ENCODE measurements around the gene TMEM213.
A peak's percentile ranks its signal among the peaks of the same experiment; 100 is the strongest.

Gene TMEM213

DNA sequence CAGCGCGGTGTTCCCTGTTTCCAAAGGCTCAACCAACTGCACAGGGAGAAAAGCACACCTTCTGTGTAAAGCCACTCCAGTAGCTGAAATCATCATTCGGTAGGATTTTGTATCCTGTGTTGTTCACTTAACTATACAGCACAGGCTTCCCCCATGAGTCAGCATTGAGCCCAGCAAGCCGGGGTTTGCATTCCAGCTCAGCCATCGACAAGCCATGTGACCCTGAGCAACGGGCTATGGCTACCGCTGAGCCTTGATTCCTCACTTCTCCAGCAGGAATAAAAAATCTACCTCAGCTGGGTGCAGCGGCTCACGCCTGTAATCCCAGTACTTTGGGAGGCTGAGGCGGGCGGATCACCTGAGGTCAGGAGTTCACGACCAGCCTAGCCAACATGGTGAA, 44.3 kb downstream of the TMEM213 start:
- no peak for DNase-seq (ENCODE audit: low read depth)

DNA sequence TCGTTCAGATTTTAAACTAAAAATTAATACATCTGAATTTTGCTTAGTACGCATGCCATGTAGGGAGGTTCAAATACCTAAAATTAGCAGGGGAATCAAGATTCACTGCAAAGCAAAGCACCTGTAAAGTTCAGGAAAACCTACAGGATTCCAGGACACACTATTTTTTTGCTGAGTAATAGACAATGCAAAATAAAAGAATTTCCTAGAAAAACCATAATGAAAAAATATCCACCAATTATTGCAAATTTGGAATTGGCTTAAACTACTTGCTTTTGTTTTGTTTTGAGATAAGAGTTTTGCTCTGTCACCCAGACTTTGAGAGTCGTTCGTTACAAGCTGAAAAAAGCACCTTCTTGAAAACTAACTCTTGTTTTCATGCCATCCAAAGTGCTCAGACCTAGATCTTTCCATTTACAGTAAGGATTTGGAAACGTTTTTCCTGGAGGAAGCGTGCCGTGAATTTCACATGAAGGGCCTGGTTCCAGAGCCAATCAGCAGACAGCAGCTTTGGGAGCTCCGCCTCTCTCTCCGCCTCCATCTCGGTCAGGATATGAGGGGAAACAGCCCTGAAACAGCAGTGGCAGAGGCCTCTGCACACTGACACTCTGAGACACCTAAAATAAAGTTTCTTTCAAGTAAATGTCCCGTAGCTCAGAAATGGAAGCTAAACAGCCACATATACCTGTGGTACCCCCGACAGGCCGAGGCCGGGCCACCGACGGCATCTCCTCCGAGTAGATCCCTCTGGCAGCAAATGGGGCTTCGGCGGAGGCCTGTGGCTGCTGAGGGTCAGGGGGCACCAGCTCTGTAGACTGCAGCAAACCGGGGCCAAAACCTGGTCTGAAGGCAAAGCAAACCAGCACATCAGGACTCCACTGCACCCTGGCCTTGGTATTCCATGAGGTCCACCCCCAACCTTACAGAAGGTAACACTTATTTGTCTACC, 46.1 kb downstream of the TMEM213 start:
- DNase-seq (ENCODE audit: low read depth): no peak

DNA sequence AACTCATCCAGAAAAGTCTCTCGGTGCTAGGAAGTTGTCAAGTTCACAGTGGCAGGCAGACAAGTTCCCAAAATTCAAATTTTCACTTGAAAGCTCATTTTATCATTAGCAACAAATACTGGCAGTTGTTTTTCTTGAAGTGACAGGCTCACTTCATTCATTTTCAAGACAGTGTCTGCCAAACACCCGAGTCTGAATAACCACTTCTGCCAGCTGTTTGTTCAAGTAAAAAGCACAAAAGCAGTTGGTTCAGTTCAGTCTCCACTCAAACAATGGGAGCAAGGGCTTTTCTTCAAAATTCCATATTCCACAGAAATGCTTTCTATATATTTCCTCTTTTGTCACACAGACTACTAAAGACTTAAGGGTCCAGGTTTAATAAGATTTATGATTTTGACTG, 47.9 kb downstream of the TMEM213 start:
- DNase-seq (ENCODE audit: low read depth): no peak

DNA sequence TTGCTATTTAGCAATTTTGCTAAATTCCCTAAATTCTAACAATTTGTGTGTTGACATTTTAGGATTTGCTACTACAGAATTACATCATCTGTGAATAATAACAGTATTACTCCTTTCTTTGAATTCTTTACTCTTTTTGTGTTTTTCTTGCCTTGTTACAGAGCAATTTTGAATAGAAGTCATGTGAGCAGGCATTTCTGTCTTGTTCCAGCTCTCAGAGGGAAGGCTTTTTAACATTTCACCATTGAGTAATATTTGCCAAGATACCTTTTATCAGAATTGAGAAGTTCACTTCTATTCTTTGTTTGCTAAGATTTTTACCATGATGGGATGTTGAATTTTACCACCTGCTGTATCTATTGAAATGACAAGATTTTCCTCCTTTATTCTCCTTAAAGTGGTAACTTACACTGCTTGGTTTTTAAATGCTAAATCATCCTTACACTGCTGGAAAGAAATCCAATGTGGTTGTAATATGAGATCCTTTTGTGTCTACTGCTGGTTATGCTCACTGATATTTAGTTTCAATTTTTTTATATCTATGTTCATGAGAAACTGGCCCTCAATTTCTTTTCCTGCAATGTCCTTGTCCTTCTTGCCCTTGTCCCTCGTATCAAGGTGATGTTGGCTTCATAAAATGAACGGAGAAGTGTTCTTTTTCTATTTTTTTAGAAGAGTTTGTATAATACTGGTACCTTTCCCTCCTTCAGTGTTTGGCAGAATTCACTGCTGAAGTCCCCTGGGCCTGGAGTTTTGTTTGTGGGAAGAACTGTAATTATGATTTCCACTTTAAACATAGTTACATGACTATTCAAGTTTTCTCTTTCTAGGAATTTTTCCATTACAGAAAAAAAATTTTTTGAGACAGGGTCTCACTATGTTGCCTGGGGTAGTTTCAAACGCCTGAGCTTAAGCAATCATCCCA, 50.5 kb downstream of the TMEM213 start:
- DNase-seq (ENCODE audit: low read depth): no peak

DNA sequence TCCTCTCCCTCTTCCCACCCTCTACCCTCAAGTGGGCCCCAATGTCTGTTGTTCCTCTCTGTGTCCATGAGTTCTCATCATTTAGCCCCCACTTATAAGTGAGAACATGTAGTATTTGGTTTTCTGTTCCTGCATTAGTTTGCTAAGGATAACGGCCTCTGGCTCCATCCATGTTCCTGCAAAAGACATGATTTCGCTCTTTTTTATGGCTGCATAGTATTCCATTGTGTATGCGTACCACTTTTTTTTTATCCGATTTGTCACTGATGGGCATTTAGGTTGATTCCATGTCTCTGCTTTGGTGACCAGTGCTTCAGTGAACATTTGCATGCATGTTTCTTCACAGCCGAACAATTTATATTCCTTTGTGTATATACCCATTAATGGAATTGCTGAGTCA, 51.9 kb downstream of the TMEM213 start:
- DNase-seq (ENCODE audit: low read depth): no peak

DNA sequence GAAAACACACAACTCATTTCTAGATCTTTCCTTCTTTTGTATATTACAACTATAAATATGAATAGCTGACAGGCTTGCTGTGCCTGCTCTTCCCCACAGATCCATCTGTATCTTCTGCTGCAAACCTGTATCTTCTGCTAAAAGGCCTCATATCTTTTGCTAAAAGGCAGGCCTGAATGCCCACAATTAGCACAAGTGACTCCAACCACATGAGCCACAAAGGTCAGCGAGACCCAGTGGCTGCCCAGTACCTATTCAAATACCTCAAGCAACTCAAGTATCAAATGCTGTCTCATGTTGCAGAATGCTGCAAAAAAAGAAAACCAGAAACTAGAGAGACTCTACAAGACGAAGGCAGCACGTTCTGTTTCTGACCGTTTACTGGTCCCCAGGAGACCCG, 54.7 kb downstream of the TMEM213 start:
- DNase-seq (ENCODE audit: low read depth): no peak

DNA sequence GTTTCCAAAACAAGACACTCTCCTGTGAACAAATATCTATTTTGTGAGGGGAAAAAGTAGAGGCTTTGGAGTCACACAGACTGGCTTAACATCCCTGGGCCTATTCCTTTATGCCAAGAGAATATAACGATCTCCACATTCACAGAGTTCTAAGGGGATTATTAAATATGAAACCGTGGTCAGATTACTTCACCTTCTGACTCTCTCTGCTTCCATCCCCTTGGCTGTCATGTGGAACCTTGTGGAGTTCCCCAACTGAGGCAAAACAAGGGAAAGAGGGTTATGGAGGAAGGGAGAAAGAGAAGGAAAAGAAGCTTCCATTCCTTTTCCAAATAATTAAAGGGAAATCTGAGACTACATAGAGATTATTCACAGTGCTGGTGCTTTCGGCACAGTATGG, 55.7 kb downstream of the TMEM213 start:
- no peak for DNase-seq (ENCODE audit: low read depth)

DNA sequence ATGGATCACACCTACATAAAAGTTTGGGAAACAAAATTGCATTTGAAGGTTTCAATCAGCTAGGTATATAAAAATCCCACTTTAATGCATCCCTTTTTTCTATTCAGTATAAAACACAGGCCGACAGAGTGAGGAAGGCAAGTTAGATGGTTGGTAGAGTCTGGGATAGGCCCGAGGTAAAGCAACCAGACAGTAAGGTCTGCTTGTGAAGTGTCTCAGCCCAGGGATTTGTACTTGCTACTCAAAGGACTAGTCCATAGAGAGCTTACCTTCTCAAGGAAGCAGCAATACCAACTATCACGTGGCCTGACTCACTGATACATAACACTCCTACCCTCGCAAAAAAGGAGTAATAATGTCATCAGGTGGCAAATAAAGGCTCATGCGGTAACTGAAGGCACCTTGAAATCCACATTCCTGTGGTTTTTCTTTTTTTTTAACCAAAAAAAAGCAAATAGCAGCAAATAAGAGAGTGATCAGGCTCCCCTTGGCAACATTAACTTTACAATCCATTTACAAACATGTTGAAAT, 56.4 kb downstream of the TMEM213 start:
- DNase-seq (ENCODE audit: low read depth): no peak

DNA sequence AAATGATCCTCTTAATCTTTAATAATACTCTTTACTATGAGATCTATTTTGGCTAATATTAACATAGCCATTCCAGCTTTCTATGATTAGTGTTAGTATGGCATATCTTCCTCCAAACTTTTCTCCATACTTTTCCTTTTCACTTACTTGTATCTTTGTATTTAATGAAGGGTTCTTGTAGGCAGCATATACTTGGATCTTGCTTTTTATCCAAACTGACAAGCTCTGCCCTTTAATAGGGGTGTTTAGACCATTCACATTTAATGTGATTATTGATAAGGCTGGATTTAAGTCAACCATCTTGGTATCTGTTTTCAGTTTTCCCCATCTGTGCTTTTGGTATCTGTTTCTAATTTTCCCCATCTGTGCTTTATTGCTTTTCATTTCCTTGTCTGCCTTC, 59.9 kb downstream of the TMEM213 start:
- no peak for DNase-seq (ENCODE audit: low read depth)

DNA sequence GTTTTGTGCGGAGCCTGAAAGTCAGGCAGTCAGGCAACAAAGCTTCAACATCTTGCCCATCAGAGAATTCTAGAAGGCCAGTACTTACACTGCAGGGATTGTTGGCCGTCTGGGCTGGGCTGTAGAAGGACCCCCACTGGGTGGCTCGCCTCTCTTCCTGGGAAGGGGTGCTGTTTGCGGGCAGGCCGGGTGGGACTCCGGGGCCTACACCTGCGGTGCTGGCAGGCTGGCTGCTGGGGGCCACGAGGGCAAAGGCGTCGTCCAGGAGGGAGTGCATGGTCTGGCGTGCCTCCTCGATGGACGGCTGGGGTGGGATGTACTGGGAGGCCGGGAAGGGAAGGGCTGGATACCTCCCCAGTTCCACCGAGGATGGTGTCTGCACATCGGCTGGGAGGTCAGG, 63.3 kb downstream of the TMEM213 start:
- no peak for DNase-seq (ENCODE audit: low read depth)

DNA sequence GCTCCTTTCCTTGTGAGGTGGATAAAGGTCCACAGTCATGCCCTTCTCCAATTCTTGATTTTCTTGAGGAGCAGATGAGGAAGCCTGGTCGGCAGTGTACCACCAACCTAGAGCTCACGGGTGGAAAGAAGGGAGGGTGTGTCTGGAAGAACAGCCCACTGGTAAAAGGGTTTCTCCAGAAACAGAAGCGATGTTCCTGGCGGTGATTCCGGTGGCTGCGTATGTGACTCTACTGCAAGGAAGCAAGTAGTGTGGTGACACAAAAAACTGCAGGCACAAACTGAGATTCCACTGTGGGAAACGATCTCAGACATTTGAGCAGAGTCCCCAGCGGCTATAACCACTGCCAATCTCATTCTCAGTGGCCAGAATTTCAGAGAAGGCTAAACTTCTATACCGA, 66.1 kb downstream of the TMEM213 start:
- no peak for DNase-seq (ENCODE audit: low read depth)

DNA sequence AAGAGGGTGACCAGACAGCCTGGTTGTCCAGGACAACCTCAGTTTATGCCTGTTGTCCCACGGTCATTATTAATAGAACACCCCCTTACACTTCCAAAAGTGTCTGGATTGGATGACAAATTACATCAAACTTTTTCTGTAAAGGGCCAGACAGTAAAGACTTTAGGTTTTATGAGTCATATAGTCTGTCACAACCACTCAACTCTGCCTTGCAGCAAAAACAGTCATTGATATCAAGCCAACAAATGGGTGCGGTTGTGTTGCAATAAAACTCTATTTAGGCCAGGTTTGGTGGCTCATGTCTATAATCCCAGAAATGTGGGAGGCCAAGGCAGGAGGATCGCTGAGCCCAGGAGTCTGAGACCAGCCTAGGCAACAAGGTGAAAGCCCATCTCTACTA, 66.9 kb downstream of the TMEM213 start:
- no peak for DNase-seq (ENCODE audit: low read depth)

DNA sequence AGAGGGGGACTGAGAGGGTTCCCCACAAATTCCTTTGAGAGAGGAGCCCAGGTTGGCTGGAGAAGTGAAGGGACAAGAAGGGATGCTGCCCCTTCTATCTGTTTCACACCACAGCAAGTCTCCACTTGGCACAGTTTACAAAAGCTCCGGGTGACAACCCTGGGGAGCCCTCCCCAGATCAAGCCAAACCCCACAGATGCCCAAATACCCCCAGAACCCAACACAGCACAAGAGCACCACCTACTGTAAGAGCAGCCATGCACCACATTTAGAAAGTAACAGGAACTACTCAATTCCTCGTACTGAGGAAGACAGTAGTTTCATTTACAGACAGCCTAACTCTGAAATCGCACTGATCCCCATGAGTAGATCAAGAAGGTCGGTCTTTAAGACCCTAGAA, 68.0 kb downstream of the TMEM213 start:
- no peak for DNase-seq (ENCODE audit: low read depth)

DNA sequence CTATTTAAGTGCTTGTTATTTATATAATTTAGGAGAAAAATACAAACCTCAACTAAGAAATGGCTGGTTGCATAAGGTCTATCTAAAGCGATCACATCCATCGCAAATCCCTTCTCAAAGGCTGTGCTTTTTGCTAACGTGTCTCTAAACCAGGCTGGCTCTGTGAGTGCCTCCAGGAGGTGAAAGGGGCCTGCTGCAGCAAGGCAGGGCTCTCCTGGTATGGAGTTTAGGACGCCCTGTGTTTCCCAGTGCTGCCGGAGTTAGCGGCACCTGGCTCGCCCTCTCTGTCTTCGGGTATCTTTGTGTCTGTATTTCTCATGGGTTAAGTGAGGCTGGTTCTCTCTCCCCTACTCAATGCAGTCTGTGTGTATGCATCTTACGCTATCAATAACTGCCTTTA, 68.6 kb downstream of the TMEM213 start:
- no peak for DNase-seq (ENCODE audit: low read depth)

DNA sequence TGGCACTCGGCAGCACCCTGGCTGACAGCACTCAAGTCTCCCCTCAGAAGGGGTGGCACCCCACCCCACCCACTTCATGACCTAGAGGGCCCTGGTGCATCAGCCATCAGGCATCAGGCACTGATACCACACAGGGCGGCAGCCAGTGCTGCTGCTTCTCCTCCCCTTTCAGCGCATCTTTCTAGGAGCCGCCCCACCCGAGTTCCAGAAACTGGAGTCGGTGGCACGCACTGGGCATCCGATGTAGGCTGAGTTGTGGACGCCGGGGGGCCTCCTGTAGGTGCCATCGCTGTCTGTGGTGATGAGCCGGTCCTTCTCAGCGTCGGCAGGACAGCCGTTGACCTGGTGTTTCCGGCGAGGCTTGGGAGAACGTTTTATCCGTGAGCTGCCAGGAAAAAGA, 70.0 kb downstream of the TMEM213 start:
- no peak for DNase-seq (ENCODE audit: low read depth)

DNA sequence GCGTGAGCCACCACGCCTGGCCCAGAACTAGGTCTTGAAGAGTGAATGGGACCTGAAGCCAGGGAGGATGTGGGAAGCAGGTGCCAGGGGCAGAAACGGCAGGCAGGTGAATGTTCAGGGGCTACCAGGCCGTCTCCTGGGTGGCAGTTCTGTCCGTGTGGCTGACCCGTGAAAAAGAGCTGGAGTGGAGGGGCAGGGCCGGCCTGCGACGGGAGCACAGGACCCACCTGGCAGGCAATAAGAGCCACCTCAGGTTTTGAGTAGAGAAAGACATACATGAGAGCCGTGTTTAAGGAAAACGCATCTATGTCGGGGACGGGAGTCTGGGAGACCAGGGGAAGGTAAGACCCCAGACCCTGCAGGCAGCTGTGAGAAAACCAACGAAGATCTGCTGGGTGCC, 70.9 kb downstream of the TMEM213 start:
- no peak for DNase-seq (ENCODE audit: low read depth)

DNA sequence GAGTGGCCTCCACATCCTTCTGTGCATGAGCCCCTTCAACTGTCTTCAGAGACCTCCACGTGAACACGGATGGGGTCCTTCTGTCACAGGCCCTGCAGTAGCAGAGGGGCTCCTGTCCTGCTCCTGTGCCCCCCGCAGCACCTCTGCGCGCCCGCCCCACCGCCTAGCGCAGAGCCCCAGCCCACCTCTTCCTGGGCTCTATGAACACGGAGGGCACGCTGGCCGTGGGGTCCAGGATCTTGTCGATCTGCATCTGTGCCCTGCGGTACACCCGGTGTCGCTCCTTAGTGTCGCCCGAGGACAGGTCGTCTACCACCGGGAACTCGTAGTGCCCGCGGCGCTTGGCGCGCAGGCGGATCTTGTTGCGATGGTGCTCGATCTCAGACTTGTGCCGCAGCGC, 71.6 kb downstream of the TMEM213 start:
- DNase-seq (ENCODE audit: low read depth): no peak

DNA sequence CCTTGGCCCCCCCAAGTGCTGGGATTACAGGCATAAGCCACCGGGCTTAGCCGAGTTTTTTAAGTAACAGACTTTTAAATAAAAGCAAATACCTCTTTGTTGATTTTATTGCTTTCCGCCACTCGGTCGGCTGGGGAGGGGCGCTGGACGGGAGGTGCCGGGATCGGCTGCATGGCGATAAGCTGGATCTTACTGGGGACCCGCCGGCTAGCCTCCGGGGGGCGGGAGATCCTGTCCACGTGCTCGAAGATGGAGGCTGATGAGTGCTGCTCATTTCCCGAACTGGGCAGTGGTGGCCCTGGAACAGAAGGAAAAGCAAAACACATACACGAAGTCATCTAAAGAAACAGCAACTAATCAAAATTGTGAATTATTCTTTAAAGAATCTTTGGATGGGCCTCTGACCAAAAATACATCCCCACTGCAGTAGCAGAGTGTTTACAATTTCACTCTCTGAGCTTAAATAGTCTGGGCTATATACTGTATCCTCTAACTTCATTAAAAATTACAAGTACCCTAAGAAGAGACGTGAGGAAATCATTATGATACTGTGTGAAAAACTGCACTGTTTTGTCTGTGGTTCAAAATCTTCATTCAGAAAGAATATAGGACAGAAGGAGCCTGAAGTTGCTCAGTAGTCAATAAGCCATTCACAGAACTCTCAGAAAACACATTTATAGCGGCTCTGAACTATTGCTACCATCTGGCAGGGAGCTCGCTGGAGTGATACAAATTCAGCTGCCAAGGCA, 73.4 kb downstream of the TMEM213 start:
- no peak for DNase-seq (ENCODE audit: low read depth)

DNA sequence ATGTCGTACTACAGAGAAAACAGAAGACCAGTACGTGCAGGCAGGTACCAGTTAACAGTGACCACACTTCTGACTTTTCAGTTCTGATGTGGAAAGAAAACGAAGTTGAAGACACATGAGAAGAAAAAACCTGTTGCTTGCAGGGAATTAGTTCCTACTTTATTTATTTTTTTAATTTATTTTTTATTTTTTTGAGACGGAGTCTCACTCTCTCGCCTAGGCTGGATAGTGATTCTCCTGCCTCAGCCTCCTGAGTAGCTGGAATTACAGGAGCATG, 74.0 kb downstream of the TMEM213 start:
- no peak for DNase-seq (ENCODE audit: low read depth)

DNA sequence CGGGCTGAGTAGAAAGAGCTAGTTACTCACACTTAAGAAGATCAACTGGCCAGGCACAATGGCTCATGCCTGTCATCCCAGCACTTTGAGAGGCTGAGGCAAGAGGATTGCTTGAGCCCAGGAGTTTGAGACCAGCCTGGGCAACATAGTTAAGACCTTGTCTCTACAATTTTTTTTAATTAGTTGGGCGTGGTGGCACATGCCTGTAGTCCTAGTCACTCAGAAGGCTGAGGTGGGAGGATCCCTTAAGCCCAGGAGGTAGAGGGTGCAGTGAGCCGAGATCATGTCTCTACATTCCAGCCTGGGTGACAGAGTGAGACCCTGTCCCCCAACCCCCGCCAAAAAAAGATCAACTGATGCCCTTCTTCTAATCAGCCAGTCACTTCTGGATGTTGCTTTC, 74.8 kb downstream of the TMEM213 start:
- DNase-seq (ENCODE audit: low read depth): no peak

DNA sequence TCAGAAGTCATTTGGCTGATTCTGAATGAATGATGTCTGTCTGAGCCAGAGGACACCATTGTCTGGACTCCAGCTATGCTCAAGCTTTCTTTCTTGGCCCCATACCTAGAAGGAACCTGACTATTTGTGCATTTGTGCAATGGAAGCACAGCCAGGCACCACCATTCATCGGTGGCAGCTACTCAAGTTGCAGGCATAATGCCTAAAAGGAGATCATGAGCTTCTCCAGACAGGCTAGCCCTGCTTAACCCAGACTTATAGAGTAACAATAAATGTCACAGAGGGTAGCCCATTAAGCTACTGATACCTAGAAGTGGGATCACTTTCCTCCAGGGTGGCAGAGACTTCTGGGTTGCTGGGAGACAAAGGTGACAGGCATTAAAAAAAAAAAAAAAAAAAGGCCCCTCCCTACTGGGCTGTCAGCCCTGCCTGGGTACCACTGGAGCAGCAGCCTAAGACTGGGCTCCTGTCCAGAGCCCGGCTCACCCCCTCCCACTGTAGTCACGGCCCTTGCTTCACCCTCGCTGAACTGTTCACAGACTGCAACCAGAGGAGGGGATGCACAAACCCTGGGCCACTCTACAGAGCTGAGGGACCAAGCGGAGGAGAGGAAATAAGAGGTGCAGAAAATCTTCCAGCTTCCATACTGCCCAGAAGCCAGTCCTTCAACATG, 75.6 kb downstream of the TMEM213 start:
- no peak for DNase-seq (ENCODE audit: low read depth)

DNA sequence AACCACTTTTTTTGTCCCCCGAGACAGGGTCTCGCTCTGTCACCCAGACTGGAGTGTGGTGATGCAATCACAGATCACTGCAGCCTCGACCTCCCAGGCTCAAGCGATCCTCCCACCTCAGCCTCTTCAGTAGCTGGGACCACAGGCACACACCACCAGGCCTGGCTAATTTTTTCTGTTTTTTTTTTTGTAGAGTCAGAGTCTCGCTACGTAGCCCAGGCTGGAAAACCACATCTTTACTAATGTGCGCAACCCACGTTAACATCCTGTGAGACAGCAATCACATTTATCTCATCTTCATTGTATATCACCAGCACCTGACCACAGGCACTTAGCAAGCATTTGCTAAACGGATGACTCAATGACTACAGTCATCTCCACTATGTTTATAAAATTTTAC, 78.0 kb downstream of the TMEM213 start:
- peak; percentile 25 for DNase-seq (ENCODE audit: low read depth)

Data from activated T-helper 9 cell treated with anti-CD3 and anti-CD28 coated beads, Interleukin-2, amount 50 U/mL, for 16 hours (primary cell).